Measurements from ENCODE around the gene CPSF7.

CPSF7 gene

DNA sequence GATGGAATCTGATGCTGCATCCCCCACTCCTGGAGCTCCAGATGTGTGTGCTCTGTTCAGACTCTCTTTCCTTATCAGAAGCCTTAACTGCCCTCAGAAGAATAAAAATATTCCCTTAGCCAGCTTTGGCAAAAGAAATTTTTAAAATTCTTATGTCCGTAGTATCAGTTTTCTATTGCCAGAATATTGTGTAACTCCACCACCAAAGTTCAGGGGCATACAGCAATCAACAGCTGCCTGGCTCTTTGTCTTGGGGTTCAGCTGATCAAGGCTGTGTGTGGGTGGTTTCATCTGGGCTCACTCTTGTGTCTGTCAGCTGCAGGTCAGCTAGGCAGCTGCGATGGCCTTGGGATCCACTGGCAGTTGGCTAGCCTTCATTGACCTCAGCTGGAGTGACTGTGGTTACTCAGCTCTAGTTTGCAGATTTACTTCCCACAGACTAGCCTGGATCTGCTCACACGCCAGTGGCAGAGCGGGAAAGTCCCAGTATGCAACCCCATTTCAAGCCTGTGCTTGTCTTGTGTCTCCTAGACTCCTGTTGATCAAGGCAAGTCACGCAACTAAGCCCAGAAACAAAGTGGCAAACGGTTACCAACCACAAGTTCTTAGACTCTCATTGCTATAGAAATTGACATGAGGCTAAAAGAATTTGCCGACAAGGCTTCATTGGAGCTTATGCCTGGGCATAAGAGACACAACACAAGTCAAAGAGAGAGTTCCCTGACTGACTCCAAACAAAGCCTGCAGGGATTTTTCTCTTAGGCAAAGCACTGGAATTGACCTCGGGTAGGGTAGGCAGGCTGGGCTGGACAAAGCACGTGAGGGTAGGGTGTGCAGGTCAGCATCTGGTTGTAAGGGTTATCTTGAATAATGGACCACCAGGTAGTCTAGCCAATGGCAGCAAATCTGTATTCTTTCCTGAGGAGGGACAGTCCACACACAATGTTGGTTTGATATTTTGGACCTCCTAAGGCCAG, 60.1 kb downstream of the CPSF7 start (continued):
- TF ChIP-seq, protein P1, sequence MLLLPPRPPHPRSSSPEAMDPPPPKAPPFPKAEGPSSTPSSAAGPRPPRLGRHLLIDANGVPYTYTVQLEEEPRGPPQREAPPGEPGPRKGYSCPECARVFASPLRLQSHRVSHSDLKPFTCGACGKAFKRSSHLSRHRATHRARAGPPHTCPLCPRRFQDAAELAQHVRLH (tag by site-specific recombination; IDR thresholded peaks at IDR 0.05): no peak
- TF ChIP-seq ZNF114 (tag by site-specific recombination; IDR thresholded peaks at IDR 0.05): no peak

DNA sequence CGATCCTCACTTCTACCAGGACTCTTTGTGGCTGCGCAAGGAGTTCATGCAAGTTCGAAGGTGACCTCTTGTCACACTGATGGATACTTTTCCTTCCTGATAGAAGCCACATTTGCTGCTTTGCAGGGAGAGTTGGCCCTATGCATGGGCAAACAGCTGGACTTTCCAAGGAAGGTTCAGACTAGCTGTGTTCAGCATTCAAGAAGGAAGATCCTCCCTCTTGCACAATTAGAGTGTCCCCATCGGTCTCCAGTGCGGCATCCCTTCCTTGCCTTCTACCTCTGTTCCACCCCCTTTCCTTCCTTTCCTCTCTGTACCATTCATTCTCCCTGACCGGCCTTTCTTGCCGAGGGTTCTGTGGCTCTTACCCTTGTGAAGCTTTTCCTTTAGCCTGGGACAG, 61.1 kb downstream of the CPSF7 start:
- TF ChIP-seq, protein P2, sequence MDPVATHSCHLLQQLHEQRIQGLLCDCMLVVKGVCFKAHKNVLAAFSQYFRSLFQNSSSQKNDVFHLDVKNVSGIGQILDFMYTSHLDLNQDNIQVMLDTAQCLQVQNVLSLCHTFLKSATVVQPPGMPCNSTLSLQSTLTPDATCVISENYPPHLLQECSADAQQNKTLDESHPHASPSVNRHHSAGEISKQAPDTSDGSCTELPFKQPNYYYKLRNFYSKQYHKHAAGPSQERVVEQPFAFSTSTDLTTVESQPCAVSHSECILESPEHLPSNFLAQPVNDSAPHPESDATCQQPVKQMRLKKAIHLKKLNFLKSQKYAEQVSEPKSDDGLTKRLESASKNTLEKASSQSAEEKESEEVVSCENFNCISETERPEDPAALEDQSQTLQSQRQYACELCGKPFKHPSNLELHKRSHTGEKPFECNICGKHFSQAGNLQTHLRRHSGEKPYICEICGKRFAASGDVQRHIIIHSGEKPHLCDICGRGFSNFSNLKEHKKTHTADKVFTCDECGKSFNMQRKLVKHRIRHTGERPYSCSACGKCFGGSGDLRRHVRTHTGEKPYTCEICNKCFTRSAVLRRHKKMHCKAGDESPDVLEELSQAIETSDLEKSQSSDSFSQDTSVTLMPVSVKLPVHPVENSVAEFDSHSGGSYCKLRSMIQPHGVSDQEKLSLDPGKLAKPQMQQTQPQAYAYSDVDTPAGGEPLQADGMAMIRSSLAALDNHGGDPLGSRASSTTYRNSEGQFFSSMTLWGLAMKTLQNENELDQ (tag by site-specific recombination; IDR thresholded peaks at IDR 0.05; ENCODE audit: low read depth): no peak
- TF ChIP-seq ZNF433 (tag by site-specific recombination; IDR thresholded peaks at IDR 0.05; ENCODE audit: low read depth): no peak
- no peak for TF ChIP-seq SP3 (tag by site-specific recombination; IDR thresholded peaks at IDR 0.05)
- no peak for TF ChIP-seq ZNF626 (tag by site-specific recombination; IDR thresholded peaks at IDR 0.05)
- TF ChIP-seq, protein P3, sequence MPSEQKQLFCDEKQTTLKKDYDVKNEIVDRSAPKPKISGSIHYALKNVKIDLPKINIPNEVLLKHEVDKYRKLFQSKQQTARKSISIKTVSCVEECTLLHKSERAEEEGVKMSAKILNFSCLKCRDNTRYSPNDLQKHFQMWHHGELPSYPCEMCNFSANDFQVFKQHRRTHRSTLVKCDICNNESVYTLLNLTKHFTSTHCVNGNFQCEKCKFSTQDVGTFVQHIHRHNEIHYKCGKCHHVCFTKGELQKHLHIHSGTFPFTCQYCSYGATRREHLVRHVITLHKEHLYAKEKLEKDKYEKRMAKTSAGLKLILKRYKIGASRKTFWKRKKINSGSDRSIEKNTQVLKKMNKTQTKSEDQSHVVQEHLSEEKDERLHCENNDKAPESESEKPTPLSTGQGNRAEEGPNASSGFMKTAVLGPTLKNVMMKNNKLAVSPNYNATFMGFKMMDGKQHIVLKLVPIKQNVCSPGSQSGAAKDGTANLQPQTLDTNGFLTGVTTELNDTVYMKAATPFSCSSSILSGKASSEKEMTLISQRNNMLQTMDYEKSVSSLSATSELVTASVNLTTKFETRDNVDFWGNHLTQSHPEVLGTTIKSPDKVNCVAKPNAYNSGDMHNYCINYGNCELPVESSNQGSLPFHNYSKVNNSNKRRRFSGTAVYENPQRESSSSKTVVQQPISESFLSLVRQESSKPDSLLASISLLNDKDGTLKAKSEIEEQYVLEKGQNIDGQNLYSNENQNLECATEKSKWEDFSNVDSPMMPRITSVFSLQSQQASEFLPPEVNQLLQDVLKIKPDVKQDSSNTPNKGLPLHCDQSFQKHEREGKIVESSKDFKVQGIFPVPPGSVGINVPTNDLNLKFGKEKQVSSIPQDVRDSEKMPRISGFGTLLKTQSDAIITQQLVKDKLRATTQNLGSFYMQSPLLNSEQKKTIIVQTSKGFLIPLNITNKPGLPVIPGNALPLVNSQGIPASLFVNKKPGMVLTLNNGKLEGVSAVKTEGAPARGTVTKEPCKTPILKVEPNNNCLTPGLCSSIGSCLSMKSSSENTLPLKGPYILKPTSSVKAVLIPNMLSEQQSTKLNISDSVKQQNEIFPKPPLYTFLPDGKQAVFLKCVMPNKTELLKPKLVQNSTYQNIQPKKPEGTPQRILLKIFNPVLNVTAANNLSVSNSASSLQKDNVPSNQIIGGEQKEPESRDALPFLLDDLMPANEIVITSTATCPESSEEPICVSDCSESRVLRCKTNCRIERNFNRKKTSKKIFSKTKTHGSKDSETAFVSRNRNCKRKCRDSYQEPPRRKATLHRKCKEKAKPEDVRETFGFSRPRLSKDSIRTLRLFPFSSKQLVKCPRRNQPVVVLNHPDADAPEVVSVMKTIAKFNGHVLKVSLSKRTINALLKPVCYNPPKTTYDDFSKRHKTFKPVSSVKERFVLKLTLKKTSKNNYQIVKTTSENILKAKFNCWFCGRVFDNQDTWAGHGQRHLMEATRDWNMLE (tag by site-specific recombination; conservative IDR thresholded peaks at IDR 0.05; ENCODE audit: low read depth): no peak
- ChIA-PET POLR2A (interaction anchor here (1.0 kb wide), 1 partner anchor 11 kb away, joined by 3 read pairs; no protein-coding TSS in a partner anchor), CTCF (interaction anchor here (0.7 to 3.2 kb wide), 4 partner anchors 11 to 33 kb away, joined by 3 to 14 read pairs (median 4); no protein-coding TSS in a partner anchor)
- no peak overlapping the region for H3K27ac ChIP-seq (ENCODE audit: extremely low read depth, low read depth, low read length)
- no peaks in the 10 kb centered on the region for H3K4me1 ChIP-seq (ENCODE audit: control insufficient read depth, insufficient read depth, low read length)
- no peaks in the 10 kb centered on the region for H3K9me3 ChIP-seq (ENCODE audit: control insufficient read depth, insufficient read depth, low read depth, low read length)
- no peak overlapping the region for H3K4me3 ChIP-seq (ENCODE audit: low read depth, low read length)
- peaks cover 14 to 74% of the 10 kb centered on the region in 2 experiments for H3K36me3 ChIP-seq (ENCODE audit: control insufficient read depth in 2 of 2, insufficient read depth in 1 of 2, low read length in 2 of 2)

DNA sequence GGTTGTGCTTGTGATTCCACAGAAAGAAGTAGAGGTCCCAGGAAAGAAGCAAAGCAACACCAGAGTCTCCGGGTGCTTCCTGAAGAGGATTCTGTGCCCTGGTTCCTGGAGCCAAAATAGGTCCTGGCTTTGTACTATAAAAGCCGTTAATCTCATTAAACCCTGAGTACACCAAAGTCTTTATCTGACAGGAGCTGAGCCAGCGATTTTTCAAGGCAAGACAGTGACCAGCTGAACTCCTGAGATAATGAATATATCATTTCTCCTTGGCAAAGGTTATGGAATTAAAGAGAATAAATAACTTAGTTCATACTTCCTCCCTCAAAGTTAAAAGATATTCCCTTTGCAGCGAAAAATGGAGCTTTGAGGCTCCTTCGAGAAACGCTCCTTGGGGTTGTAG, 62.4 kb downstream of the CPSF7 start:
- ChIA-PET POLR2A (interaction anchor here (1.8 kb wide), 1 partner anchor 25 kb away, joined by 4 read pairs; the partner anchor contains the start of gene TMEM216), CTCF (interaction anchor here (0.9 to 1.7 kb wide), 3 partner anchors 17 to 164 kb away, joined by 3 to 5 read pairs (median 4); no protein-coding TSS in a partner anchor)
- no peaks in the 10 kb centered on the region for H3K9me3 ChIP-seq (ENCODE audit: control insufficient read depth, insufficient read depth, low read depth, low read length)
- H3K36me3 ChIP-seq (ENCODE audit: control insufficient read depth in 2 of 2, insufficient read depth in 1 of 2, low read length in 2 of 2): peaks cover 14 to 72% of the 10 kb centered on the region in 2 experiments
- H3K4me3 ChIP-seq (ENCODE audit: low read depth, low read length): no peak overlapping the region
- H3K4me1 ChIP-seq (ENCODE audit: control insufficient read depth, insufficient read depth, low read length): no peaks in the 10 kb centered on the region
- no peak overlapping the region for H3K27ac ChIP-seq (ENCODE audit: extremely low read depth, low read depth, low read length)
- TF ChIP-seq ZNF19 (tag by site-specific recombination; IDR thresholded peaks at IDR 0.05; ENCODE audit: low read depth): no peak
- TF ChIP-seq, protein P4, sequence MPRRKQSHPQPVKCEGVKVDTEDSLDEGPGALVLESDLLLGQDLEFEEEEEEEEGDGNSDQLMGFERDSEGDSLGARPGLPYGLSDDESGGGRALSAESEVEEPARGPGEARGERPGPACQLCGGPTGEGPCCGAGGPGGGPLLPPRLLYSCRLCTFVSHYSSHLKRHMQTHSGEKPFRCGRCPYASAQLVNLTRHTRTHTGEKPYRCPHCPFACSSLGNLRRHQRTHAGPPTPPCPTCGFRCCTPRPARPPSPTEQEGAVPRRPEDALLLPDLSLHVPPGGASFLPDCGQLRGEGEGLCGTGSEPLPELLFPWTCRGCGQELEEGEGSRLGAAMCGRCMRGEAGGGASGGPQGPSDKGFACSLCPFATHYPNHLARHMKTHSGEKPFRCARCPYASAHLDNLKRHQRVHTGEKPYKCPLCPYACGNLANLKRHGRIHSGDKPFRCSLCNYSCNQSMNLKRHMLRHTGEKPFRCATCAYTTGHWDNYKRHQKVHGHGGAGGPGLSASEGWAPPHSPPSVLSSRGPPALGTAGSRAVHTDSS (tag by site-specific recombination; IDR thresholded peaks at IDR 0.05): no peak
- no peak for TF ChIP-seq YY1 (tag by site-specific recombination; IDR thresholded peaks at IDR 0.05)
- no peak for TF ChIP-seq ZNF16 (tag by site-specific recombination; IDR thresholded peaks at IDR 0.05; ENCODE audit: low read depth)
- no peak for TF ChIP-seq ZNF558 (tag by site-specific recombination; IDR thresholded peaks at IDR 0.05)
- TF ChIP-seq ZNF658 (tag by site-specific recombination; IDR thresholded peaks at IDR 0.05): no peak
- TF ChIP-seq ZNF792 (tag by site-specific recombination; IDR thresholded peaks at IDR 0.05): no peak
- TF ChIP-seq ZNF335 (tag by site-specific recombination; conservative IDR thresholded peaks at IDR 0.05): no peak
- no peak for TF ChIP-seq ZNF561 (tag by site-specific recombination; IDR thresholded peaks at IDR 0.05; ENCODE audit: borderline replicate concordance)
- TF ChIP-seq RBAK (tag by site-specific recombination; IDR thresholded peaks at IDR 0.05): no peak
- no peak for TF ChIP-seq ZNF140 (tag by site-specific recombination; IDR thresholded peaks at IDR 0.05)
- TF ChIP-seq ZNF175 (tag by site-specific recombination; IDR thresholded peaks at IDR 0.05): no peak
- TF ChIP-seq GFI1B (tag by site-specific recombination; IDR thresholded peaks at IDR 0.05): no peak
- no peak for TF ChIP-seq ZNF174 (tag by site-specific recombination; IDR thresholded peaks at IDR 0.05)
- no peak for TF ChIP-seq ZNF10 (tag by site-specific recombination; IDR thresholded peaks at IDR 0.05)

Data from HEK293 (cell line).